Prostate gland (tissue), 2 donors: Measurements from ENCODE around the gene CORO1C. TPM values are rescaled to one million over a fixed set of nuclear protein-coding genes. Genes with fewer than 3 reads are reported as not detected.
"Not testable (repeated sequence)": the region's sequence is repeated elsewhere in the genome, so short reads cannot be mapped to it uniquely, and the experiment has no call there.

ENCODE experiments used
- DNase-seq: peaks from one replicate; pipeline ENCODE4 v3.0.0-alpha.2; 2019; ENCODE audit warnings: low spot score
- H3K27ac ChIP-seq, 2 donors: fragments of 200-600 bp; sonication (generic); 2 replicates each; pipeline ENCODE4 v1.5.1; 2017 to 2019
- H3K27me3 ChIP-seq: fragments of 200-600 bp; sonication (generic); replicated peaks from 2 replicates; pipeline ENCODE4 v1.5.1; 2019; ENCODE audit not compliant: insufficient read depth
- H3K36me3 ChIP-seq, 2 donors: fragments of 200-600 bp; sonication (generic); 1 replicate in 1 of 2; 2 replicates in 1 of 2; pipeline versions ENCODE4 v1.5.1 to v1.8.1; 2017 to 2019
- H3K4me1 ChIP-seq: fragments of 200-600 bp; sonication (generic); replicated peaks from 2 replicates; pipeline ENCODE4 v1.5.1; 2019
- H3K4me3 ChIP-seq, 2 donors: fragments of 200-600 bp; sonication (generic); 2 replicates each; pipeline ENCODE4 v1.5.1; 2017 to 2019
- H3K9me3 ChIP-seq: fragments of 200-600 bp; sonication (generic); 2 replicates; pipeline ENCODE4 v1.5.1; 2017
- POLR2A ChIP-seq: fragments of 450-650 bp; IDR thresholded peaks from one replicate; pipeline ENCODE4 v1.6.1; 2016; ENCODE audit warnings: antibody characterized with exemption, mild to moderate bottlenecking
- POLR2AphosphoS5 ChIP-seq: sonication (generic); formaldehyde crosslinking; IDR thresholded peaks from one replicate; pipeline ENCODE4 v1.6.1; 2017; ENCODE audit warnings: antibody characterized with exemption
- WGBS: methylation state at CpG from one replicate; pipeline ENCODE4 v1.1.5; 2018; 5-methylcytosine and 5-hydroxymethylcytosine counted together
- intact Hi-C: fragments of 100-400 bp; cut with DNase I; formaldehyde crosslinking; loops from one replicate; pipeline ENCODE4 v1.14.2; 2022
- total RNA-seq, 2 donors: library from RNA; depleted of rRNA; stranded (reverse); fragments of >200 nt; gene quantifications; one replicate each; pipeline ENCODE4 v1.1.0, GENCODE V29; 2016
- TF ChIP-seq, protein P1 (sequence below), 4 experiments: fragments of 200-600 bp in 2 of 4; fragments of 450-650 bp in 2 of 4; sonication (generic) in 2 of 4; IDR thresholded peaks; 1 replicate in 3 of 4; 2 replicates in 1 of 4; pipeline ENCODE4 v1.5.1; 2016 to 2019; ENCODE audit warnings: antibody characterized with exemption in 4 of 4, mild to moderate bottlenecking in 2 of 4, moderate library complexity in 2 of 4

The CORO1C gene
- total RNA-seq, 2 donors from 2014 or later = 34.9 to 105 TPM

- 78% methylated on average over 14 of the region's 14 CpGs for WGBS
- H3K27me3 ChIP-seq = no peaks in the 10 kb centered on the region
- TF ChIP-seq, protein P1, sequence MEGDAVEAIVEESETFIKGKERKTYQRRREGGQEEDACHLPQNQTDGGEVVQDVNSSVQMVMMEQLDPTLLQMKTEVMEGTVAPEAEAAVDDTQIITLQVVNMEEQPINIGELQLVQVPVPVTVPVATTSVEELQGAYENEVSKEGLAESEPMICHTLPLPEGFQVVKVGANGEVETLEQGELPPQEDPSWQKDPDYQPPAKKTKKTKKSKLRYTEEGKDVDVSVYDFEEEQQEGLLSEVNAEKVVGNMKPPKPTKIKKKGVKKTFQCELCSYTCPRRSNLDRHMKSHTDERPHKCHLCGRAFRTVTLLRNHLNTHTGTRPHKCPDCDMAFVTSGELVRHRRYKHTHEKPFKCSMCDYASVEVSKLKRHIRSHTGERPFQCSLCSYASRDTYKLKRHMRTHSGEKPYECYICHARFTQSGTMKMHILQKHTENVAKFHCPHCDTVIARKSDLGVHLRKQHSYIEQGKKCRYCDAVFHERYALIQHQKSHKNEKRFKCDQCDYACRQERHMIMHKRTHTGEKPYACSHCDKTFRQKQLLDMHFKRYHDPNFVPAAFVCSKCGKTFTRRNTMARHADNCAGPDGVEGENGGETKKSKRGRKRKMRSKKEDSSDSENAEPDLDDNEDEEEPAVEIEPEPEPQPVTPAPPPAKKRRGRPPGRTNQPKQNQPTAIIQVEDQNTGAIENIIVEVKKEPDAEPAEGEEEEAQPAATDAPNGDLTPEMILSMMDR (IDR thresholded peaks at IDR 0.05) = no peak
- TF ChIP-seq POLR2AphosphoS5 = no peak
- no peak for TF ChIP-seq POLR2A
- intact Hi-C loops = no loop called here
- no peaks in the 10 kb centered on the region for H3K4me1 ChIP-seq
- H3K9me3 ChIP-seq = no peaks in the 10 kb centered on the region
- peak within 1 kb of the TSS in 1 of 2 donors; percentile 12 for H3K4me3 ChIP-seq
- H3K27ac ChIP-seq = no peak within 1 kb of the TSS
- DNase-seq = no peak
- H3K36me3 ChIP-seq = no peaks in the 10 kb centered on the region
Measured at GRCh38 chr12:108633534-108634248, 97.6 kb downstream of the CORO1C start, which contains the start of gene SELPLG. SELPLG (minus strand) TSS chr12:108633894; CDS start chr12:108624307, 9,587 bp downstream.

DNA sequence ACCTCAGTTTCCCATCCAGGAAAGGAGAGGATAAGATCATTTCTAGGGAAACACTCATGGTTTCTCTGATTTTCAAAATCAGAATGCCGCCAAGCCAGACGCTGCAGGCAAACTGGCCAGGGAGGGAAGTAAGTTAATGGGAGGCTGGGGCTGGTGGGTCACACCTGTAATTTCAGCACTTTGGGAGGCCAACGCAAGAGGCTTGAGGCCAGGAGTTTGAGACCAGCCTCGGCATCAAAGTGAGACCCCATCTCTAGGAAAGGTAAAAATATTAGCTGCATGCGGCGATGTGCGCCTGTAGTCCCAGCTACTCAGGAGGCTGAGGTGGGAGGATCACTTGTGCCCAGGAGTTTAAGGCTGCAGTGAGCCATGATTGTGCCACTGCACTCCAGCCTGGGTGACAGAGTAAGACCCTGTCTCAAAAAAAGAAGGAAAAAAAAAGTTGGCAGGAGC is 98.2 kb downstream of the CORO1C start:
- DNase-seq = no peak
- peak overlapping the region in 1 of 2 donors; percentile 12 for H3K4me3 ChIP-seq
- no peaks in the 10 kb centered on the region for H3K36me3 ChIP-seq
- 90% methylated on average over 7 of the region's 7 CpGs for WGBS
- no peaks in the 10 kb centered on the region for H3K27me3 ChIP-seq
- TF ChIP-seq POLR2A (no peak), POLR2AphosphoS5 (no peak)
- TF ChIP-seq, protein P1 (IDR thresholded peaks at IDR 0.05) = no peak
- no peaks in the 10 kb centered on the region for H3K4me1 ChIP-seq
- intact Hi-C loops = no loop called here
- H3K9me3 ChIP-seq = no peaks in the 10 kb centered on the region
- H3K27ac ChIP-seq = no peak overlapping the region

- H3K27me3 ChIP-seq, H3K9me3 ChIP-seq, H3K4me3 ChIP-seq, intact Hi-C loops, H3K36me3 ChIP-seq, DNase-seq, H3K27ac ChIP-seq, H3K4me1 ChIP-seq: not testable (repeated sequence)
- WGBS = 85% methylated on average over 4 of the region's 4 CpGs
Measured at GRCh38 chr12:108631261-108631660, 100.1 kb downstream of the CORO1C start.

DNA sequence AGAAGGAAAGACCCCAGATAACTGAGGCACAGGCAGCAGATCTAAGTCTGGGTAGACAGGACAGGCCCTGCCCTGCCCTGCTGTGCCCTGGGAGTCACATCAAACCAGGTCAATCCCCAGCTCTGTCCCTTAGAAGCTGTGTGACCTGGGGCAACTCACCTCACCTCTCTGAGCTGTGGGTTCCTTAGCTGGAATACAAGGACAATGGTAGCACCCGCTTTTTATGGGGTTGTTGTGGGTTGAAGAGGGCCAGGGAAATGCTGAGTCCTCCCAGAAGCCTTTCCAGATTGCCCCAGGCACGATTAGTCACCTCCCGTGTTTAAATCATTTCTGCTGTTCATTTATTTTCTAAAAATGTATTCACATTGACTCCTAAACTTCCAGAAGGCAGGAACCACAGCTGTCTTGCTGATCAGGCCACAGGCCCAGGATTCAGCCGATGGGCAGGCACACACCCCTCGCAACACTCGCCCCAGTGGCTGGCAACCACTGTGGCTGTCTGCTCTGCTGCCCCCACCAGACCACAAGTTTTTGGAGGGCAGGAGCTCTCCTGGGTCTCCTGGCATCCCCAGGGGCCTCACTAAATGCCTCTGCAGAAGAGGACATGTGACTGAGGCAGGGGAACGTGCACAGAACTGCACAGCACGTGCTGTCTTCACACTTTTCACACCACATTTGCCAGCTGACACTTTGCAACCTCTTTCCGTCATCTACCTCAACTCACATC is 100.7 kb downstream of the CORO1C start:
- H3K36me3 ChIP-seq = no peaks in the 10 kb centered on the region
- no peak overlapping the region for H3K27ac ChIP-seq
- H3K4me1 ChIP-seq = peaks cover under 1% of the 10 kb centered on the region
- WGBS = 65% methylated on average over 9 of the region's 9 CpGs
- no peaks in the 10 kb centered on the region for H3K27me3 ChIP-seq
- no peak for DNase-seq
- intact Hi-C loops = no loop called here
- H3K9me3 ChIP-seq = no peaks in the 10 kb centered on the region
- no peak overlapping the region for H3K4me3 ChIP-seq
- TF ChIP-seq, protein P1 (IDR thresholded peaks at IDR 0.05) = no peak
- TF ChIP-seq POLR2A (no peak), POLR2AphosphoS5 (no peak)

GRCh38 chr12:108629824-108630476 is 101.4 kb downstream of the CORO1C start:
- no peak overlapping the region for H3K27ac ChIP-seq
- no peaks in the 10 kb centered on the region for H3K27me3 ChIP-seq
- intact Hi-C loops = no loop called here
- H3K9me3 ChIP-seq = no peaks in the 10 kb centered on the region
- peaks cover 3% of the 10 kb centered on the region for H3K4me1 ChIP-seq
- no peak overlapping the region for H3K4me3 ChIP-seq
- TF ChIP-seq, protein P1 (IDR thresholded peaks at IDR 0.05) = no peak
- TF ChIP-seq POLR2AphosphoS5 = no peak
- TF ChIP-seq POLR2A = no peak
- no peak for DNase-seq
- 67% methylated on average over 17 of the region's 17 CpGs for WGBS
- no peaks in the 10 kb centered on the region for H3K36me3 ChIP-seq
